Thyroid gland (tissue), 4 donors: ENCODE results near the gene TNNC1.

ENCODE experiments used
- CTCF ChIP-seq, 6 experiments: fragments of 200-600 bp in 3 of 6; fragments of 450-650 bp in 3 of 6; sonication (generic) in 3 of 6; IDR thresholded peaks; one replicate each; pipeline ENCODE4 v1.5.1; 2016 to 2019; ENCODE audit warnings: antibody characterized with exemption in 6 of 6, mild to moderate bottlenecking in 2 of 6, inconsistent platforms in 1 of 6, moderate library complexity in 1 of 6
- POLR2A ChIP-seq, 2 donors: fragments of 450-650 bp; IDR thresholded peaks; one replicate each; pipeline ENCODE4 v1.6.1; 2017; ENCODE audit warnings: antibody characterized with exemption in 2 of 2, mild to moderate bottlenecking in 2 of 2, moderate library complexity in 1 of 2

- TF ChIP-seq POLR2A (IDR thresholded peaks at IDR 0.05) (no peak), CTCF (IDR thresholded peaks at IDR 0.05) (no peak)
These were observed 34.2 kb upstream of the TNNC1 start for GRCh38 chr3:52487788-52488691.
